ENCODE data around the gene SLF2.

The SLF2 gene

GRCh38 chr10:100866575-100867098, 46.1 kb upstream of the SLF2 start:
- no peak overlapping the region for H3K4me3 ChIP-seq (ENCODE audit: low read depth, low read length)
- TF ChIP-seq CTCF (IDR thresholded peaks at IDR 0.05; ENCODE audit: low read depth, low read length), result no peak

- no peak overlapping the region for H3K4me3 ChIP-seq (ENCODE audit: low read depth, low read length)
- TF ChIP-seq CTCF (IDR thresholded peaks at IDR 0.05; ENCODE audit: low read depth, low read length), result no peak
These were observed 45.4 kb upstream of the SLF2 start for GRCh38 chr10:100867261-100867963.

- TF ChIP-seq CTCF (IDR thresholded peaks at IDR 0.05; ENCODE audit: low read depth, low read length), result no peak
These were observed 44.4 kb upstream of the SLF2 start for GRCh38 chr10:100868382-100868781.

GRCh38 chr10:100869399-100869798, 43.4 kb upstream of the SLF2 start:
- H3K4me3 ChIP-seq (ENCODE audit: low read depth, low read length), result no peak overlapping the region
- no peak for TF ChIP-seq CTCF (IDR thresholded peaks at IDR 0.05; ENCODE audit: low read depth, low read length)

More at GRCh38 chr10:100868382-100868781, 44.4 kb upstream of the SLF2 start:
- H3K4me3 ChIP-seq (ENCODE audit: low read depth, low read length), result no peak overlapping the region

- H3K4me3 ChIP-seq (ENCODE audit: low read depth, low read length), result no peak overlapping the region
- peak; percentile 35 for TF ChIP-seq CTCF (IDR thresholded peaks at IDR 0.05; ENCODE audit: low read depth, low read length)
These were observed 40.5 kb upstream of the SLF2 start for GRCh38 chr10:100872034-100872791.

- no peak for TF ChIP-seq CTCF (IDR thresholded peaks at IDR 0.05; ENCODE audit: low read depth, low read length)
These were observed 39.5 kb upstream of the SLF2 start for GRCh38 chr10:100873146-100873826.

More at GRCh38 chr10:100873146-100873826, 39.5 kb upstream of the SLF2 start:
- H3K4me3 ChIP-seq (ENCODE audit: low read depth, low read length), result no peak overlapping the region
